Dermis microvascular lymphatic vessel endothelial cell (primary cell): ENCODE results near the gene RNF175. TPM values are rescaled to one million over a fixed set of nuclear protein-coding genes. Genes with fewer than 3 reads are reported as not detected.
A peak's percentile ranks its signal among the peaks of the same experiment; 100 is the strongest.

Source experiments
- DNase-seq, 2 donors: peaks; one replicate each; pipeline versions ENCODE4 v3.0.0 to v3.0.0-alpha.2; 2010; ENCODE audit warnings: low read depth in 2 of 2
- total RNA-seq: library from RNA; depleted of rRNA; stranded (reverse); fragments of >200 nt; gene quantifications from 2 replicates; pipeline ENCODE4 v1.2.1, GENCODE V29; 2014

The RNF175 gene
- total RNA-seq, 1 donor from 2014 or later: not detected

DNA sequence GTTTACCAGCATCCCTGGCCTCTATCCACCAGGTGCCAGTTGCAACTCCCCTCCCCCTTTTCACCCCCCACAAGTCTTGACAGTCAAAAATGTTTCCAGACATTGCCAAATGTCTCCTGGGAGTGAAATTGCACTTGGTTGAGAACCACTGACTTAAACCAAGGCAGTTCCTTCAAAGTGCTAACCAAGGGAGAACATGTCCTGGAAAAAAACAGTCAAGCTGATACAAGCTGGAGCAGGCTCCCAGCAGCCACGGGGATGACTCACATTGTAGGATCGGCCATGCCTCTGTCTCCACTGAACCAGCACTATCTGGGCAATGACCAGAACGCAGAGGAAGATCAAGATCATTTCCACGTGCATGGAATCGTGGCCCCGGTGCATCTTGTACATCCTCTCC, 11.4 kb downstream of the RNF175 start:
- peak in 1 of 2 donors; percentile 25 for DNase-seq

DNA sequence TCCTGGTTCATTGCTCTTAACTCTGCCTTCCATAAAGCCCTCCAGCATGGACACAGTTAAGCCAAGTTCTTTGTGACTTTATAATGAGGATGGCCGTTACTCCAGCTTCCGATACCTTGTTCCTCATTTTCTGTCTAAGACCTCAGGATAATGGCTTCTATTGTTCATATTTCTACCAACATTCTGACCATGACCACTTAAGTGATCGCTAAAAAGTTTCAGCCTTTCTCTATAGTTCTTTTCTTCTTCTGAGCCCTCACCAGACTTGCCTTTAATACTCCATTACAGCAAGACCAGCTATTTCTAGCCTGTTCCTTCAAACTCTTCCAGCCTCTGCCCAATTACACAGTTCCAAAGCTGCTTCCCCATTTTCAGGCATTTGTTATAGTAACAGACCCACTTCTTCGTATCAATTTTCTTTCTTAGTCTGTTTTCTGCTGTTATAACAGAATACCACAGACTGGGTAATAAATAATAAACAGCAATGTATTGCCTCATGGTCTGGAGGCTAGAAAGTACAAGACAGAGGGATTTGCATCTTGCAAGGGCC, 12.3 kb downstream of the RNF175 start:
- DNase-seq: no peak

DNA sequence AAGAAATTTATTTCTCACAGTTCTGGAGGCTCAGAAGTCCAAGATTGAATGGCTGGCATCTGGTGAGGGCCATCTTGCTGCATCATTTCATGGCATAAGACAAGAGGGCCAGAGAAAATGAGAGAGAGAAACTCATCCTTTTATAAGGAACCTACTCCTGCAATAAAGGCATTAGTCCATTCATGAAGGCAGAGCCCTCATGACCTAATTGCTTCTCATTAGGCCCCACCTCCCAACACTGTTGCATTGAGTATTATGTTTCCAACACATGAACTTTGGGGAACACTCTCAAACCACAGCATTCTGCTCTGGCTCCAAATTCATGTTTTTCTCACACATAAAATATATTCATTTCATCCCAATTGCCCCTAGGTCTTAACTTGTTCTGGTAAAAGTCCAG, 14.2 kb downstream of the RNF175 start:
- DNase-seq: no peak

DNA sequence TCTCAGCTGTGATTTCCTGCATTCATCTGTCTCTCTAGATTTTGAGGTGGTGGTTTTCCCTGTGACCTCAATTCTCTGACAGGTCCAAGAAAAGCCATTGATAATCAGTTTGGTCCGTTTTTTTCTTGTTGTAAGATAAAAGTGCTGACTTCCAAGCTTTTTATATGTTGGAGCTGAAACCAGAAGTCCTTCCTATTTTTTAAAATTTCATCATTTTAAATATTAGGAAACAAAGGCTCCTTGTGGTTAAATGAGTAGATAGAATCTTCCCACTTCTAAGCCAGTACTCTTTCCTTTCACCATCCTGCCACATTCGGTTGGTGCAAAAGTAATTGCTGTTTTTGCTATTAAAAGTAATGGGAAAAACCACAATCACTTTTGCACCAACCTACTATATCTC, 18.3 kb downstream of the RNF175 start:
- DNase-seq: no peak

DNA sequence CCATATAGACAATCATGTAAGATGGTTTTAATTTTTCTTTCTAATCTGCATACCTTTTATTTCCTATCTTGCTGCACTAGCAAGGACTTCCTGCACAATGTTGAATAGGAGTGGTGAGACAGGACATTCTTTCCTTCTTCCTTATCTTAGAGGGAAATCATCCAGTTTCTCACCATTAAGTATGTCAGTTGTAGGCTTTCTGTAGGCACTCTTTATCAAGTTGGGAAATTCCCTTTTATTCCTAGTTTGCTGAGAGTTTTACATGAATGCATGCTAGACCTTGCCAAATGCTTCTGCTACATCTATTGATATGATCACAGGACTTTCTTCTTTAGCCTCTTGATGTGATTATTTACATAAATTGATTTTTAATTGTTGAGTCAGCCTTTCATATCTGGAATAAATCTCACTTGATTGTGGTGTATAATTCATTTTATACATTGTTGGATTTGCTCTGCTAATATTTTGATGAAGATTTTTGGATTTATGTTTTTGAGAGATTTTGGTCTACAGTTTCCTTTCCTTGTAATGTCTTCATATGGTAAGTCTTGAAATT, 23.8 kb downstream of the RNF175 start:
- no peak for DNase-seq

DNA sequence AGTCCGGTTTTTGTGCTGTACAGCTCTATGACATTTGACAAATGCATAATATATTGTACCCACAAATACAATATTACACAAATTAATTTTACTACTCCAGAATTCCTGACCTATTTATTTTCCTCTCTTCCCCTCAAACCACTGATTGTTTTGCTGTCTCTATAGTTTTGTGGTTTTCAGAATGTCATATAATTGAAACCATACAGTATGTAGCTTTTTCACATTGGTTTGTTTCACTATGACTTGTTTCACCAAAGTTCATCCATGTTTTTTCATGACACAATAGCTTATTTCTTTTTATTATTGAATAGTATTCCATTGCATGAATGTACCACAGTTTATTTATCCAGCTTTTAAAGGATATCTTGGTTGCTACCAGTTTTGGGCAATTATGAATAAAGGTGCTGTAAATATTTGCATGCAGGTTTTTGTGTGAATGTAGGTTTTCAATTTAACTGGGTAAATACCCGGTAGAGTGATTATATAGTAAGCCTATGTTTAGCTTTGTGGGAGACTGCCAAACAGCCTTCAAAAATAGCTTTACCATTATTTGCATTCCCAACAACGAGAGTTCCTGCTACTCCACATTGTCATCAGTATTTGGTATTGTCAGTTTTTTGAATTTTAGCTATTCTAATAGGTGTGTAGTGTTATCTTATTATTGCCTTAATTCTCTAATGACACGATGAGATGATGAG, 25.9 kb downstream of the RNF175 start:
- DNase-seq: no peak

DNA sequence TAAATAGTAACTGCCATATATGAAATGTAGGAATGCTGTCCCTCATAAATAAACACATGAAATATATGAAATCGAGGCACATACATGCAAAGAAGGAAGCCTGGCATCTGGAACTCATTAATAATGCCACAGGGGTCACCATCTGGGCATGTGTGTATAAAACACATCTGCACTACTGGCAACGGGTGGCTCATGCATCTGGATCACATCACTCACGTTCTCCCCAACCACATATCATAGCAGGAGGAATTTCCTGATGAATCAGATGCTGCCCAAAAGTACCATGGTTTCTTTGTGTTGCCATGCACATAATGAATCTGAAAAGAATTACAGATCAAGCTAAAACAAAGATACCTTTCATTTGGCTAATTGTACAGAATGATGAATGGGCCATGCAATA, 28.6 kb downstream of the RNF175 start:
- no peak for DNase-seq

DNA sequence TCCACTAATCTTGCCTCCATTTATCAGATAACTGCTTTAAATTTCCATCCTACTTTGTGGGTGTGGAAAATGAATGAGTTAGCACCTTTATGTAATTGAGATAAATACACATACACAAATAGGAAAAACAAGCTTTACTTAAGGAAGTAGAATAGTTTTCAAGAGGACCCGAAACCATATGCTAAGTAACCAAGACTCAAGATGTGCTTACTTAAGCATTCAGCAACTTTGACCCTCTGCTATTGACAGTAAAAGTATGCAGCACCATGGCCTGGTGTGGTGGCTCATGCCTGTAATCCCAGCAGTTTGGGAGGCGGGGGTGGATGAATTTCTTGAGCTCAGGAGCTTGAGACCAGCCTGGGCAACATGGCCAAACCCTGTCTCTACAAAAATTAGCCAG, 29.9 kb downstream of the RNF175 start:
- DNase-seq: no peak

DNA sequence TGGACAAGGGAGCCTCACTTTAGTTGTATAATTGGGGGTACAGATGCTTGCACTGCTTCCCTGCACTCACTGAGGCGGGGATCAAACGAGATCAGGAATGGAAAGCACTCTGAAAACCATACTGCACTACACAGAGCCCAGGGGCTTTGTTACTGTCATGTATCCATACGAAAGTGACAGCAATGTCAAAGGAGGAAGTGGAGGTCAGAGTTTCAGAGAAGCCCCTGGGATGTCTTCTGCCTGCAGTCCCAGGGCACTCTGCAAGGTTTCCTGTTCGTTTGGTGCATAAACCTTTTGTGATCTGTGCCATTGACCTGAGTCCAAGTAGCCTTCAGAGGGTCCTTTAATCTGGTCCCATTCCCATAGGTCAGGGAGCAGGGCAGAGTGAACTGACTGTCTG, 31.2 kb downstream of the RNF175 start:
- no peak for DNase-seq

DNA sequence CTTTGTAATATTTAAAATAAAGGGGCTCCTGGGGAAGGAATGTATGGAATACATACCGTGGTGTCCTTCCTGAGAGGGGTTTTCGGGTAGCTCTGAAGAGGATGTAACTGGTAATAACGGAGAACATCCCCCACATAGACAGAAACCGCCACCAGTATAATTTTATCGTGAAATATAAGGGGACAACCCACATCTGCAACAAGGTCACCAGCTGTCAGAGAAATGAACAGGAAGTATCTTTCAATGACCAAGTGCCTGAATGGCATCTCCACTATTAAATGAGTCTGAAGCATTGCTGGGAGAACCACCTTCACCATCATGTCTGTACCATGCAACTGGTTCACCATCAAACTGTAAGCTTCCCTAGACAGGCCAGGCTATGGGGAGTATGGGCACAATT, 31.7 kb downstream of the RNF175 start:
- DNase-seq: no peak

DNA sequence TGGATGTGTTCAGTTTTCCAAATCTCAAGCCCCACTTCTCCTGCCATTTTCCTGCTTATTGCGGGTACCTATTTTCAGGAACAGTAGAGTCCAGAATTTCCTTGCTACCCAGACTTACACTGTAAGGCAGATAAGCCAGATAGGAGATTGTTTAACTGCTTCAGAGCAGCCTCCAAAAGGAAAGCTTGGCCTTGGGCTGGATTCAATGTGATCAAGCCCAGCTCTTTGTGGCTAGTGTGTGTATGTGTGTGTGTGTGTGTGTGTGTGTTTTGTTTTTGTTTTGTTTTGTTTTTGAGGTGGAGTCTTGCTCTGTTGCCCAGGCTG, 34.0 kb downstream of the RNF175 start:
- DNase-seq: no peak

DNA sequence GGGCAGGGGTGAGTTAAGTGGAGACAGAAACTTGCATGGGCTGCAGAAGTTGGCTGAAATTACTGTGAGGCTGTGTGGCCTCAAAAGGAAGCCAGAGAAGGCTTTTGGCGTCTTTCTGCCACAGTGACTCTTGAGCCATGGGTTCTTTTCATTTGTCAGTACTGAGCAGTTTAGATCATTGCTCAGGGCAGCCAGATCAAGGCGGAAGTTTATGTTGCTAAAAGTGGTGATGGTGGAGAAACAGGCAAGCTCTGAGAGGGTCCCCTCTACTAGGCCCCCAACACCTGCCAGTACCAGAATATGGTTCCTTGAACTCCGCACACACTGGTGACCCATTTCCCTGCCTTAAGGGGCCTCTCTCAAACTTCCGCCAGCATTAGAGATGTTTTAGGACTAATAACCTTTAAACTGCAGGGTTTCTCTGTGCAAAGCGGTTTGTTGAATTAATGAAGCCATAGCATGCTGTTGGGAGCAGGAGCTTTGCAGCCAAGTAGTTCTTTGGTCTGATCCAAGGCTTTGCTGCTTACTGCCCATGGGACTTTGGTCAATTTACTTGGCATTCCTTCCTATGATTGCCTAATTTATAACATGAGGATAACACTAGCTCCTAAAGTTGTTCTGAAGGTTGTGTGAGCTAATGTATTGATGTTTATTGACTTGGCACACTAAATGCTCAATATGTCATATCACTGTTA, 34.5 kb downstream of the RNF175 start:
- DNase-seq: no peak

DNA sequence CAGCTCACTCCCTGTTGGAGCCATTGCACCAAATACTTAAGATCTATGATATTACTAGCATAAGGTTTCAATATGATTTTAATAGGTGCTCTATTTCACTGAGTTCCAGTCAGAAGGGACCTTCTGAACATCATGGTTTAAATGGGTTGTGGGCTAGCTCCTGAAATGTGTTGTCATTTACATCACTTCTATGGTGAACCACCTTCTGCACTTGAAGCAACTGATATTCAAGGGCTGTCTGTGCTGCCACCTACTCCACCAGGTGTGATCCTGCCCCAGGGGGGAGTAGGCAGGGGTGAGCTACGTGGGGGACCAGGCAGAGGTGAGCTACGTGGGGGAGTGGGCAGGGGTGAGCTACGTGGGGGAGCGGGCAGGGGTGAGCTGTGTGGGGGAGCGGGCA, 35.2 kb downstream of the RNF175 start:
- no peak for DNase-seq

DNA sequence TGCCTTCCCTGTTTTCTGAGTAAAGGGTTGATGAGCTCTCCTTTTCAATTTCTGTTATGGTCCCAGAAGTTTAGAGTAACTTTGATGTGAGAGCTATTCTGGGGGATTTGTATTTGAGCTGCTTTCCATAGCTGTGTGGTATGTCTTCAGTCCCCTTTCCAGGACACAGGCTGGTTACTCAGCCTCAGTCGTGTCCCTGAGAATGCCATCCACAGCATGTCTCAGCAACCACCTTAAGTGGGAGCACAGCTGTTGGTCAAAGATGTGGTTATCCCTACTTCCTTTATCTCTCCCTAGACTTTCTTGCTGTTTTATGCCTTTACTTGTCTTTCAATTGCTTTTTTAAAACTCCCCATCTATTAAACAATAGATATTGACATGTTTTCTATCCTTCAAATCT, 37.8 kb downstream of the RNF175 start:
- DNase-seq: no peak

DNA sequence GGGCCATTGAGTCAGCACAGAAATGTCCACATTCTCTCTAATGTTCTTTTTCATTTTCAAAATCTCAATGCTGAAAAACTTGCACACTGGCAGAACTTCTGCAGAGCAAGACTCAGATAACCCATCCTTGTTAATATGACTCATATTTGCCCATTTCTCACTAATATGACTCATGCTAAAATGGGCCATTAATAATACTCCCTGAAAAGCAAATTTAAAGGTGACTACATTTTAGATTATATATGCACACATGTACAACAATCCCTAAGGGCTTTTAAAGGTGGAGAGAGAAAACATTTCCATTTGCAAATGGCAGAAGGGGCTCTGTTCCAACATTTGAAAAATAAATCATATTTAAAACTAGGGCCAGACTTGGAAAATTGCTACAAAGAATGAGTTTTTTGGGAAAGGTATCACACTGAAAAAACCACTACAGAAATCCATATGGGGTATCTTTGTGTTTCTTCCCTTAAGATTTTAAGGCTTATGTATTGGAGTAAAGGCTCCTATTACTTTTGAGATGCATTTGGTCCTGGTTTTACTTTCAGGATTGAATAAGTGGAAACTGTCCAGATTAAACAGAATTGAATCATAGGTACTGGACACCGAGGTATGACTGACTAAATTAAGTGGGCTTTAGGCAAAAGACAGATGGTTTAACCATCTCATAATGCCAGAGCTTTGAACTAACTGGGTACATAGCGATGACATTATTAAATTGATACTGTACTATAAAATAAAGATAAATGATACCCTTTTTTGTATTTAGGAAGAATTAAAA, 45.8 kb downstream of the RNF175 start:
- DNase-seq: no peak

DNA sequence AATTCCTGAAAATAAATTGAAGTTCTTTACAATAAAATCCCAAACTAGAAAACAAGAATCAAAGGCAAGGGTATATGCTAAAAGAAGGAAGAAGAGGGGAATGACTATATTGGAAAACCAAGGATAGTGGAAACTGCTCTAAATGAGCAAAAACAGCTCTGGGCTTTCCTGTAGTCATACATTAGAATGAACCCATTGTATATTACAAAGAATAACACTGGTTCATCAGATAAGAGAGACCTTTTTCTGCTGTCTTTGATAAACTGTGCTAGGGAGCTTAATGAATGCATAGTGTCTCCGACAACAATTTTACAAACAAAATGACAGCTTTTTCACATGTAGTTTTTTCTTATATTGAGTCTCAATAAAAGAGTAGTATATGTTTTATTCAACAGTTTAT, 49.1 kb downstream of the RNF175 start:
- no peak for DNase-seq

DNA sequence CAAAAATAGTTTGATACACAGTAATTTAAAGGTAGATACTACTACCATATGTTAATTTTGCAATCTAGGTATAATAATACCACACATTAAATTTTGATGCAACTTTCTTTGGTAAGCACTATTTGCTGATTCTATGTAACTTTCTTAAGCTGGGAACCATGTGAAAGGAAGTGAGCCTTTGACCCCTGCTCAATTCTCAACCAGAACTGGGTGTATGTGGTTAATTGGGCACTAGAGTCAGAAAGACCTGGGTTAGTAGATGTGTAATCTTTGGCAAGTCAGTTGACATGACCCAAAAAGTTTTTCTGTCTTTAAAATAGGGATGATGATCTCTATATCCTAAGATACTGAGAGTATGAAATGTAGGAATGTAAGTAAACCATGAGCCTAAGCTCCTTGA, 53.3 kb downstream of the RNF175 start:
- no peak for DNase-seq

DNA sequence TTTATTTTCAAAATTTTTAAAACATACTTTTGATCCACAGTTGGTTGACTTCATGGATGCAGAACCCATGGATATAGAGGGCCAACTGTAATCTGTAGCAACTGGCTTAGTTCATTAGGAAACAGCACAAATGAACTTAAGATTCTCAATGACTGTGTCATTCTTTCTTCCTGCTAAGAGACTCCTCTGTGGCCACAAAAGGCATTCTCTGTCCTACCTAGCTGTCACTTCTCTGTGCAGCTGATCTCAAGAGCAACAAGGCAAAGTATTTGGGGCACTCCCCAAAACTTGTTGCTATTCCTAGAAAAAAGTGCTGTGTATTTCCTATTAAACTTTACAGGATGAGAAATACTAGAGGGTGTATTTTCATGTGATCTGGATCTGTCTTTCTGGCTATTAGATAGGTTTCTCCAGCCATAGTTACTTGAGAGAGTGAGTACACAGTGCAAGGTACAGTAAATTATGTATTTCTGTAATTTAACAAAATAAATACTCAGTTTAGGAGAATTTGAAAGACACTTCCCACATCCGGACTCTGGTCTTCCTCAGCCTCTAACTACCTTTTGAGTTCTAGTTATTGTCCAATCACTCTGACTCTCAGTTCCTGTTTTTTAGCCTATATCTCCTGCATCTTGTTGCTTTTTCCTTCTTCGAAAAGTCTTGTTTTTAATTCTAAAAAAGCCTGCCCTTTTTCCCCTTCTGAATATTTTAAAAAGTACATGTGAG, 53.9 kb downstream of the RNF175 start:
- DNase-seq: no peak

DNA sequence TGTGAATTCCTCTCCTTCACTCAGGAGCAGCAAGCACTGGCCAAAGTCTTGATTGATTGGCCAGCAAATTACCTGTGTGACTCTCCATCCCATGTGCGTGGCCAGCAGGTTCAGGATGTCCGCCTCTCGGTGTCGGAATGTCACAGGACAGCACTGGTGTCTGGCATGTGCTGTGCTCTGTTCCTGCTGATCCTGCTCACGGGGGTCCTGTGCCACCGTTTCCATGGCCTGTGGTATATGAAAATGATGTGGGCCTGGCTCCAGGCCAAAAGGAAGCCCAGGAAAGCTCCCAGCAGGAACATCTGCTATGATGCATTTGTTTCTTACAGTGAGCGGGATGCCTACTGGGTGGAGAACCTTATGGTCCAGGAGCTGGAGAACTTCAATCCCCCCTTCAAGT, 55.3 kb downstream of the RNF175 start:
- no peak for DNase-seq

DNA sequence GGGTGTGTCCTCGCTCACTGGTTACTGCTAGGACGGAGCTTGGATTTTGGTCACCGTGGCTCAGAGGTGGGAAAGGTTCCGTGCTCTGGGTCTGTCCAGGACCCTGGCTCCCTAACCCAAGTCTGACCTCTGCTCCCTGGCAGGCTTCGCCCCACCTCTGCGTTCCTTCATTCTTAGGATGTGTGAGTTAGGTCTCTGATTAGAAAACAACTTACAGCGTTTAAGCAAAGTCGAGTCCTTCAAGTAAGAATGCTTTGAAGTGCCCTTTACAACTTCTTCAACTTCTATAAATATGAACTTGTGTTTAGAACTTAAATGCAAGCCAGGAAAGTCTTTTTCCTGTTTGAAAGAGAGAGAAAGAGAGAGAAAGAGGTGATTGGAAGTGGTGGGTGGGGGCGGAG, 74.9 kb downstream of the RNF175 start:
- no peak for DNase-seq

DNA sequence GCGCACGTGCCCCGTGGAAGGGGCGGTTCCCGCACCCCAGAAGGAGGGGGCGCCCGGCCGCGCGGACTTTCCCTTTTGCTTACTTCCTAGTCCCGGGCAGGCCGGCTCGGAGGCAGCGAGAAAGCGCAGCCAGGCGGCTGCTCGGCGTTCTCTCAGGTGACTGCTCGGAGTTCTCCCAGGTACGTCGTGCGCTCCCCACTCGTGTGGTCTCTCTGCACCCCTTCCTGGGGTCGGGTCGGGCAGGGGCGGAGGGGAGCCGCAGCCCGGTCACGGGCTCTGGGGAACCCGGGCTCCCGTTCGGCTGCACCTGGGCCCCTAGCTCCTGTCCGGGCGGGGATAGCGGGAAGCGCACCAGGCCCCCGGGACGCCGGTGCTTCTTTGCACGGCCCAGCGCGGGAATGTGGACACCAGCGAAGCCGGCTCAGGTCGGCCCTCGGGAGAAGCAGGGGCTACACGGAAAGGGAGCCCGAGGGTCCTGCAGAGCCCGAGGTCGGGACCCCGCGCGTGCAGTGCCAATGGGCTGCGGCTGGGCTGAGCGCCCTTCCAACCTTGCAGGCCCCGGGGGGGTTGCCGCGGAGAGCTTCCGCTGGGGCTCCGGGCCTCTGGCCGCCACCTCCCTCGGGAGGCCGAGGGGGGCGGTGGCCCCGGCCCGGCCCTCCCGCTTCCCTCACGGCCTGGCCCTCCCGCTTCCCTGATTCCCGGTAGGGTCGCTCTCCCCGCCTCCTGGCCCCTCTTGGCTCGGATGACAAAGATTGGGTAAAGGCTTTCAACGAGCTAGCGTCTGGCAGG, 75.4 kb downstream of the RNF175 start, which contains the start of gene TLR2:
TLR2 (plus strand) TSS at position 99 of the 789 bp plus-strand sequence. CDS start 18,628 bp downstream, outside the sequence.
- DNase-seq: peak in 1 of 2 donors; percentile 22
